IgD-negative memory B cell (primary cell): Measurements from ENCODE around the gene PIANP. TPM values are rescaled to one million over a fixed set of nuclear protein-coding genes. Genes with fewer than 3 reads are reported as not detected.
A peak's percentile ranks its signal among the peaks of the same experiment; 100 is the strongest.

Experiments
- H3K27ac Mint-ChIP-seq, 3 donors: one replicate each; pipeline ENCODE4 v1.8.0; 2020 to 2022; ENCODE audit warnings: mild to moderate bottlenecking in 3 of 3, mixed read lengths in 3 of 3, moderate library complexity in 1 of 3
- H3K27me3 Mint-ChIP-seq: one replicate; pipeline ENCODE4 v1.8.0; 2021; ENCODE audit warnings: mixed read lengths
- H3K36me3 Mint-ChIP-seq: one replicate; pipeline ENCODE4 v1.8.0; 2020; ENCODE audit warnings: mild to moderate bottlenecking, mixed read lengths
- H3K4me1 Mint-ChIP-seq, 3 donors: one replicate each; pipeline ENCODE4 v1.8.0; 2020 to 2022; ENCODE audit warnings: mixed read lengths in 3 of 3, mild to moderate bottlenecking in 1 of 3
- H3K4me3 Mint-ChIP-seq, 4 donors: one replicate each; pipeline ENCODE4 v1.8.0; 2020 to 2022; ENCODE audit warnings: mild to moderate bottlenecking in 4 of 4, mixed read lengths in 4 of 4, moderate library complexity in 3 of 4
- H3K9me3 Mint-ChIP-seq, 3 donors: one replicate each; pipeline ENCODE4 v1.8.0; 2020 to 2021; ENCODE audit warnings: mixed read lengths in 3 of 3, mild to moderate bottlenecking in 1 of 3
- polyA plus RNA-seq: library from polyadenylated mRNA; unstranded; fragments of 300-500 nt; fragmentation: Illumina TruSeq; gene quantifications from one replicate; pipeline ENCODE4 v1.2.3, GENCODE V29; 2021

Gene PIANP
- polyA plus RNA-seq, 1 donor from 2014 or later, result not detected

DNA sequence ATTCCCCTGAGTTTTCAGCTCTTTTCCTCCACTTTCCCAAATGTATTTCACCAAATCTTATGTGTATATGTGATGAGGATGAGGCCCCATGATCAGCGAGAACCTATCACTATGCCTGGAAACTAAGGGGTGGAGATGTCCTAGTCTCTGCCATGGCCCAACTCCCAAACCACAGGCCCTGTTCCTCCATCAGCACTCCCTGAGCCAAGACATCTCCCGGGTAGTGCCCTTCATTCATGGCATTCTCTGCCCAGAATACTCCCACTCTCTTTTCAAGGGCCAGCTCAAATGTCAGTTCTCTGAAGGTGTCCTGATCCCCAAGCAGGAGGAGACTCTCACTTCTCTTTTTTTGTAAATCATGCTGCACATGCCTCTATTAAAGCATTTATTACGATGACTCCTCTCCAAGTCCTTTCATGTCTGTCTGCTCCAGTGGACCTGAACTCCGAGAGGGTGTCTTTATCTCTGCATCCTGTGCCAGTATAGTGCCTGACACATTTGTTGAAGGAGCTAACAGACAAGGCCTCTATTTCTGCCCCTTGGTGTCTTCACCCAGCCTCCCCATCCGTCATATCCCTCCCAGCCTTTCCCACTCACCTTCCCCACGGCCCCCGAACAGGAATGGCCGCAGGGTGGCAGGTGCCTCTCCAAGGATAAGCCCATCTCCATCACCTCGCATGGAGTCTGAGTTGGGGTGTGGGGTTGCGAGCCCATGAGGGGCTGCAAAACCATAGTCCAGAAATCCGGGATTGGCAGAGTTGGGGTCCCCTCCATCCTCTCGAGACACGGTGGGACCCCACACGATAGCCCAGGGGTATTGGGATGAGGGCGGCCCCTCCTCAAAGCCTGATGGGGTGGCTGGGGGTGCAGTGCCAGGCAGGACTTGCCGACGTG, 3.7 kb downstream of the PIANP start:
- Mint-ChIP-seq H3K4me1 (peaks cover 20 to 41% (median 30%) of the 10 kb centered on the region in 3 donors), H3K27me3 (peaks cover 20% of the 10 kb centered on the region), H3K27ac (peak overlapping the region in 2 of 3 donors; percentile 4 to 65), H3K36me3 (no peaks in the 10 kb centered on the region), H3K9me3 (peaks cover 0 to 3% (median 0%) of the 10 kb centered on the region in 3 donors), H3K4me3 (peak overlapping the region; percentile 22 to 72 (median 60))

GRCh38 chr12:6695313-6696045, 5.1 kb downstream of the PIANP start:
- Mint-ChIP-seq H3K4me3 (peak overlapping the region in 1 of 4 donors; percentile 75), H3K27me3 (peaks cover 8% of the 10 kb centered on the region), H3K27ac (peak overlapping the region in 1 of 3 donors; percentile 34), H3K9me3 (no peaks in the 10 kb centered on the region), H3K4me1 (peaks cover 11 to 34% (median 27%) of the 10 kb centered on the region in 3 donors), H3K36me3 (no peaks in the 10 kb centered on the region)

DNA sequence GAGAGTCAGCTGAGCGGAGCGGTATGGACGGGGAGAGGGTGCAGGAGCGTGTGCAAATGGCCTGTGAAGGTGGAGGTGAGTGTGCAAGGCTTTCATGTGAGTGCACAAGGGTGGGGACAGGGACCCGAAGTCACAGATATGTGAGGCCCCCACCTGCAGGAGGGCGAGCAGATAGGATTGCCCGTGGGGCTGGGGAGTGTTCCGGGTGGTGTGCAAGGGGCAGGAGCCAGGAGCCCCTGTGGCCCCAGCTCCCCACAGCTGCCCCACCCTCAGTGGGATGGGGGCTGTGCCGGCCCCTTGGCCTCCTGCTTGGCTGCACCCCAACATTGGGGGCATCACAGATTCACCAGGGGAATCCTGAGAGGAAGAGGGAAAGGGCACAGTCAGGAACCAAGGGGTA, 5.9 kb downstream of the PIANP start:
- H3K4me3 Mint-ChIP-seq, result no peak overlapping the region
- H3K27me3 Mint-ChIP-seq, result peaks cover 6% of the 10 kb centered on the region
- no peak overlapping the region for H3K27ac Mint-ChIP-seq
- no peaks in the 10 kb centered on the region for H3K36me3 Mint-ChIP-seq
- H3K9me3 Mint-ChIP-seq, result no peaks in the 10 kb centered on the region
- peaks cover 17 to 40% (median 26%) of the 10 kb centered on the region in 3 donors for H3K4me1 Mint-ChIP-seq

GRCh38 chr12:6693832-6694355, 6.7 kb downstream of the PIANP start:
- peaks cover 23 to 38% (median 24%) of the 10 kb centered on the region in 3 donors for H3K4me1 Mint-ChIP-seq

GRCh38 chr12:6692888-6693287, 7.7 kb downstream of the PIANP start:
- Mint-ChIP-seq H3K27me3 (peaks cover 2% of the 10 kb centered on the region), H3K4me3 (no peak overlapping the region), H3K9me3 (no peaks in the 10 kb centered on the region), H3K27ac (no peak overlapping the region), H3K4me1 (peaks cover 23 to 41% (median 23%) of the 10 kb centered on the region in 3 donors), H3K36me3 (no peaks in the 10 kb centered on the region)

More at GRCh38 chr12:6693832-6694355, 6.7 kb downstream of the PIANP start:
- H3K27me3 Mint-ChIP-seq, result peaks cover 2% of the 10 kb centered on the region
- no peaks in the 10 kb centered on the region for H3K9me3 Mint-ChIP-seq
- no peak overlapping the region for H3K4me3 Mint-ChIP-seq
- H3K36me3 Mint-ChIP-seq, result no peaks in the 10 kb centered on the region
- no peak overlapping the region for H3K27ac Mint-ChIP-seq

GRCh38 chr12:6691473-6691872, 9.1 kb downstream of the PIANP start:
- Mint-ChIP-seq H3K4me3 (peak overlapping the region in 1 of 4 donors; percentile 39), H3K4me1 (peaks cover 29 to 42% (median 30%) of the 10 kb centered on the region in 3 donors), H3K9me3 (no peaks in the 10 kb centered on the region), H3K36me3 (no peaks in the 10 kb centered on the region), H3K27ac (no peak overlapping the region), H3K27me3 (peaks cover 2% of the 10 kb centered on the region)

GRCh38 chr12:6688999-6689882, 11.4 kb downstream of the PIANP start, which contains the start of gene ZNF384:
Gene ZNF384 (minus strand): TSS chr12:6689375. CDS start chr12:6679520, 9,855 bp downstream.
- peaks cover 31 to 46% (median 39%) of the 10 kb centered on the region in 3 donors for H3K4me1 Mint-ChIP-seq
- H3K4me3 Mint-ChIP-seq, result peak within 1 kb of the TSS; percentile 90 to 98 (median 95)
- no peaks in the 10 kb centered on the region for H3K9me3 Mint-ChIP-seq
- no peaks in the 10 kb centered on the region for H3K27me3 Mint-ChIP-seq
- H3K27ac Mint-ChIP-seq, result peak within 1 kb of the TSS; percentile 87 to 99 (median 95)
- H3K36me3 Mint-ChIP-seq, result no peaks in the 10 kb centered on the region

DNA sequence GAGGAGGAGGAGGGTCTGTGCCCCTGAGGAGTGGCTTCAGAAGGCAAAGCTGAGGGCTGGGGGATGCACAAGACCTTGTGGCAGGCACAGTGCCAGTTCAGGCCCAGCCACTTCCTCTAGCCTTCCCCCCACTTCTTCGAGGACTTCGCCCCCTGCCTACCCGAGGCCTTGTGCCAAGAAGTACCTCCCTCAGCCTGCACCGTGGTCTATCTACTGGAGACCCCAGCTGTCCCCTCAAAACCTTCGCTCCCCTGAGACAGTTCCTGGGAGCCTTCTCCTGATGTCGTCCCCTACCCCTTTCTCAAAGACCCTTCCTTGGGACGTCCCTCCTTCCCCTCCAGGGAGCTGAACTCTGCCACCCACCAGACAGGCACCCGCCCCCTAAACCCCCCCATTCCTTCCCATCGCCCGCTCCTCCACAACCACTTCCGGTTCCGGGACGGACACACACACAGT, 12.0 kb downstream of the PIANP start:
- Mint-ChIP-seq H3K9me3 (no peaks in the 10 kb centered on the region), H3K36me3 (no peaks in the 10 kb centered on the region), H3K4me3 (peak overlapping the region; percentile 90 to 98 (median 95)), H3K27ac (peak overlapping the region; percentile 87 to 99 (median 95)), H3K27me3 (no peaks in the 10 kb centered on the region), H3K4me1 (peaks cover 31 to 47% (median 39%) of the 10 kb centered on the region in 3 donors)

DNA sequence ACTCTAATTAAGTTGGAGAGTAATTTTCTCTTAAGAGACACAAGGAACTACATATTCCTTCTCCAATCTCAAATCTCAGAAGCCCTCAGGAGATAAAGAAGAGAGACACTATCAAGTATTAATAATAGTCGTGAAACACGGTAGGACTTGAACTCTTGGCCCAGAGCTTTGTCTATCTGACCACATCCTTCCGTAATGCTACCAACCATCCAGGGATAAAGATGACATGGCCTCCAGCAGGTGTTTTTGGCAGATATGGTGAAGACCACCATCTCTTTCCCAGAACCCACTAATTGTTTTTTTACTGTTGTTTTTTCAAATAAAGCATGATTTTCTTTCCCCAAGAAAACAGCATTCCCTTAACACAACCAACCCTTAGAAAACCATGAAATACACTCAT, 14.8 kb downstream of the PIANP start:
- Mint-ChIP-seq H3K27ac (peak overlapping the region in 1 of 3 donors; percentile 87), H3K4me3 (peak overlapping the region in 3 of 4 donors; percentile 39 to 90 (median 42)), H3K36me3 (no peaks in the 10 kb centered on the region), H3K27me3 (no peaks in the 10 kb centered on the region), H3K9me3 (no peaks in the 10 kb centered on the region), H3K4me1 (peaks cover 38 to 51% (median 44%) of the 10 kb centered on the region in 3 donors)

- H3K9me3 Mint-ChIP-seq, result no peaks in the 10 kb centered on the region
- peak overlapping the region in 1 of 3 donors; percentile 71 for H3K27ac Mint-ChIP-seq
- peaks cover 38 to 45% (median 38%) of the 10 kb centered on the region in 3 donors for H3K4me1 Mint-ChIP-seq
- no peaks in the 10 kb centered on the region for H3K27me3 Mint-ChIP-seq
- peak overlapping the region in 1 of 4 donors; percentile 81 for H3K4me3 Mint-ChIP-seq
- H3K36me3 Mint-ChIP-seq, result no peaks in the 10 kb centered on the region
These were observed 16.0 kb downstream of the PIANP start for GRCh38 chr12:6684609-6685008.

- Mint-ChIP-seq H3K27me3 (no peaks in the 10 kb centered on the region), H3K27ac (no peak overlapping the region), H3K4me3 (no peak overlapping the region), H3K4me1 (peaks cover 5 to 9% (median 9%) of the 10 kb centered on the region in 3 donors), H3K36me3 (no peaks in the 10 kb centered on the region), H3K9me3 (no peaks in the 10 kb centered on the region)
These were observed 23.7 kb downstream of the PIANP start for GRCh38 chr12:6676962-6677361.

GRCh38 chr12:6672143-6672542, 28.5 kb downstream of the PIANP start:
- H3K27ac Mint-ChIP-seq, result no peak overlapping the region
- no peaks in the 10 kb centered on the region for H3K27me3 Mint-ChIP-seq
- peaks cover 3% of the 10 kb centered on the region for H3K36me3 Mint-ChIP-seq
- peaks cover under 1 to 7% (median 1%) of the 10 kb centered on the region in 3 donors for H3K4me1 Mint-ChIP-seq
- no peak overlapping the region for H3K4me3 Mint-ChIP-seq
- H3K9me3 Mint-ChIP-seq, result no peaks in the 10 kb centered on the region

DNA sequence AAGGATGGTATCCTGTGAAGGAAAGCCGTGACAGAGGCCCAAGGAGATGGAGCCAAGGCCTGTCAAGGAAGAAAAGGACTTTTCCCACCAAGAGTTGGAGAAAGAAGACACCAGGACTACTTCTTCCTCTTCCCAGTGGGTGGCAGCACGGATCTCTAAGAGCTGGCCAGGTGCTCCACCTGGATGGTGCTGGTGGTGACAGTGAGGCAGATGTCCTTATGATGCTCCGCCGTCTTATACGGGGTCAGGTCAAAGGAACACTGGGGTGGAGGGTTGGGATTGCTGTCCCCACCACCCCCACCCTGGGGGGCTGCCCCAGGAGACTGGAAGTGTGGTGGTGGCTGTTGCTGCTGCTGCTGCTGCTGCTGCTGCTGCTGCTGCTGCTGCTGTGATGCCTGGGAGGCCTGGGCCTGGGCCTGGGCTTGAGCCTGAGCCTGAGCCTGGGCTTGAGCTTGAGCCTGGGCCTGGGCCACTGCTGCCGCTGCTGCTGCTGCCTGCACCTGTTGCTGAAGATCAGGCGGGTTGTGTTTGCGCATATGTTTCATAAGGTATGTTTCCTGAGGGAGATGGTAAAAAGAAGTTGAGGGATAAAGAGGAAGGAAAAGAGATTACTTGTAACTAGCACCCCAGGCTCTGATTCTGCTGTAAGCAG, 32.9 kb downstream of the PIANP start:
- H3K9me3 Mint-ChIP-seq, result no peaks in the 10 kb centered on the region
- H3K36me3 Mint-ChIP-seq, result peaks cover 3% of the 10 kb centered on the region
- H3K27ac Mint-ChIP-seq, result no peak overlapping the region
- H3K27me3 Mint-ChIP-seq, result no peaks in the 10 kb centered on the region
- H3K4me3 Mint-ChIP-seq, result no peak overlapping the region
- H3K4me1 Mint-ChIP-seq, result peaks cover 7 to 13% (median 9%) of the 10 kb centered on the region in 3 donors
